K562 (cell line): ENCODE data around the gene PTOV1. TPM values are rescaled to one million over a fixed set of nuclear protein-coding genes. Genes with fewer than 3 reads are reported as not detected.
A peak's percentile ranks its signal among the peaks of the same experiment; 100 is the strongest.

ENCODE experiments used
- ATAC-seq: fragments of 200-7000 bp; cut with Tn5 transposase; 3 replicates; pipeline ENCODE4 v1.9.1; 2020; ENCODE audit warnings: moderate library complexity
- BruUV-seq: library from RNA; stranded (reverse); fragments of 400-500 nt; replicated peaks from 2 replicates; lab custom pipeline; 2021; lab: Mats Ljungman, UMichigan
- CTCF ChIA-PET: fragments of 300-600 bp; formaldehyde crosslinking; extraction: SDS; loops from one replicate; lab custom pipeline; 2021; ENCODE audit warnings: low intra/inter-chr PET ratio; lab: Yijun Ruan, JAX
- POLR2A ChIA-PET: fragments of 300-600, 350-650 bp; sonication (Branson Sonifier 250); formaldehyde crosslinking; extraction: SDS; loops from one replicate; lab custom pipeline; 2021; ENCODE audit warnings: antibody characterized with exemption, inconsistent platforms; lab: Yijun Ruan, JAX
- DNase-seq, 4 experiments: peaks; one replicate each; pipeline versions ENCODE4 v3.0.0 to v3.0.0-alpha.2; 2011 to 2018; ENCODE audit warnings: low spot score in 3 of 4, mixed read lengths in 3 of 4; ENCODE audit errors: extremely low read depth in 1 of 4
- FAIRE-seq: peaks from 2 replicates; lab custom pipeline; 2011; peaks lifted over from hg19 to GRCh38; lab: Jason Lieb, UNC
- H2AFZ ChIP-seq: 2 replicates; pipeline ENCODE4 v1.6.0; 2011; ENCODE audit warnings: low read depth, low read length, control low read depth, inconsistent platforms
- H3K27ac ChIP-seq: fragments of 200-600 bp; 3 replicates; pipeline ENCODE4 v1.8.0; 2011; ENCODE audit warnings: low read depth, mild to moderate bottlenecking, control low read depth, inconsistent platforms, low read length, moderate library complexity, mixed read lengths; ENCODE audit errors: extremely low read depth
- H3K27me3 ChIP-seq, 2 experiments: fragments of 300-600 bp in 1 of 2; 2 replicates in 1 of 2; 3 replicates in 1 of 2; pipeline versions ENCODE4 v1.6.0 to v1.8.0; 2011; ENCODE audit warnings: inconsistent platforms in 2 of 2, low read length in 2 of 2, mild to moderate bottlenecking in 1 of 2, mixed read lengths in 1 of 2, moderate library complexity in 1 of 2; ENCODE audit not compliant: control insufficient read depth in 2 of 2, insufficient read depth in 2 of 2
- H3K36me3 ChIP-seq: fragments of 300-600 bp; 3 replicates; pipeline ENCODE4 v1.8.0; 2011; ENCODE audit warnings: mild to moderate bottlenecking, low read length, inconsistent platforms; ENCODE audit not compliant: control insufficient read depth, insufficient read depth
- H3K4me1 ChIP-seq, 2 experiments: fragments of 200-600 bp in 1 of 2; replicated peaks in 1 of 2; 2 replicates in 1 of 2; 3 replicates in 1 of 2; pipeline versions ENCODE4 v1.5.1 to v1.8.0; 2011; ENCODE audit warnings: inconsistent platforms in 2 of 2, low read length in 2 of 2, mild to moderate bottlenecking in 1 of 2, mixed read lengths in 1 of 2, moderate library complexity in 1 of 2; ENCODE audit not compliant: control insufficient read depth in 2 of 2, insufficient read depth in 2 of 2
- H3K4me2 ChIP-seq: 2 replicates; pipeline ENCODE4 v1.6.1; 2011; ENCODE audit warnings: low read length, control low read depth, inconsistent platforms, mixed read lengths; ENCODE audit not compliant: insufficient read depth
- H3K4me3 ChIP-seq: fragments of 200-600 bp; sonication (generic), shearing (Covaris generic); 2 replicates; pipeline ENCODE4 v1.5.1; 2016; ENCODE audit warnings: control low read depth, inconsistent platforms
- H3K79me2 ChIP-seq: fragments of 200-600 bp; 3 replicates; pipeline ENCODE4 v1.8.0; 2011; ENCODE audit warnings: low read length, inconsistent platforms; ENCODE audit not compliant: control insufficient read depth, insufficient read depth
- H3K9ac ChIP-seq, 2 experiments: 2 replicates each; pipeline versions ENCODE4 v1.6.0 to v1.6.1; 2011; ENCODE audit warnings: low read depth in 2 of 2, low read length in 2 of 2, control low read depth in 1 of 2, inconsistent platforms in 1 of 2, mild to moderate bottlenecking in 1 of 2, mixed read lengths in 1 of 2; ENCODE audit not compliant: insufficient read depth in 1 of 2
- H3K9me1 ChIP-seq: one replicate; pipeline ENCODE4 v1.6.0; 2011; ENCODE audit warnings: inconsistent platforms, mild to moderate bottlenecking, low read length, moderate library complexity; ENCODE audit not compliant: control insufficient read depth, insufficient read depth
- H3K9me3 ChIP-seq: replicated peaks from 2 replicates; pipeline ENCODE4 v1.5.1; 2011; ENCODE audit warnings: low read depth, low read length, inconsistent platforms; ENCODE audit not compliant: control insufficient read depth, insufficient read depth
- H4K20me1 ChIP-seq: replicated peaks from 2 replicates; pipeline ENCODE4 v1.6.1; 2011; ENCODE audit warnings: low read length, inconsistent platforms, mixed read lengths; ENCODE audit not compliant: control insufficient read depth, insufficient read depth
- FUS ChIP-seq: fragments of 200-400 bp; formaldehyde crosslinking; optimal IDR thresholded peaks from 2 replicates; pipeline ENCODE3; 2017; ENCODE audit warnings: low read depth, low read length
- GTF2E2 ChIP-seq: fragments of 200-800 bp; sonication (Bioruptor generic); IDR thresholded peaks from 2 replicates; pipeline ENCODE4 v1.6.1; 2016; ENCODE audit warnings: missing genetic modification characterization, missing compliant biosample characterization
- HMG20A ChIP-seq: fragments of 450-650 bp; formaldehyde crosslinking; conservative IDR thresholded peaks from 2 replicates; pipeline ENCODE4 v1.4.0; 2020; ENCODE audit warnings: mild to moderate bottlenecking, mixed read lengths
- POLR2B ChIP-seq: fragments of 450-650 bp; IDR thresholded peaks from 2 replicates; pipeline ENCODE4 v1.6.1; 2018; ENCODE audit warnings: low read depth; ENCODE audit not compliant: partially characterized antibody
- WGBS: fragments of 100-300 bp; shearing (Covaris generic); methylation state at CpG from one replicate; pipeline ENCODE4 v1.1.6; 2016; ENCODE audit warnings: low coverage, mixed read lengths; ENCODE audit not compliant: insufficient coverage; ENCODE audit errors: missing lambda C conversion rate; 5-methylcytosine and 5-hydroxymethylcytosine counted together
- in situ Hi-C: fragments of 300-500 bp; cut with MboI; formaldehyde crosslinking; loops from 4 replicates; pipeline ENCODE4 v1.15.0; 2018; ENCODE audit warnings: inconsistent platforms, mixed read lengths
- intact Hi-C: fragments of 100-400 bp; cut with micrococcal nuclease; formaldehyde crosslinking; loops from 2 replicates; pipeline ENCODE4 v1.14.2; 2022
- polyA plus RNA-seq, 8 experiments: library from polyadenylated mRNA; depleted of rRNA in 4 of 8; stranded (reverse) in 5 of 8; unstranded in 3 of 8; fragments of >200 nt; fragmentation: Nextera tagmentation in 2 of 8; fragmentation: Illumina TruSeq in 1 of 8; extraction: Ambion mirVana in 2 of 8; extraction: Trizol in 1 of 8; gene quantifications; 2 replicates each; pipeline versions ENCODE4 v1.2.1 to v1.2.3, GENCODE V29; 2011 to 2014; ENCODE audit warnings: inconsistent platforms in 1 of 8, missing spikeins in 1 of 8
- total RNA-seq, 7 experiments: library from RNA; depleted of rRNA in 6 of 7; stranded (reverse); fragments of >200 nt in 6 of 7; fragmentation: Illumina TruSeq in 2 of 7; extraction: Trizol in 2 of 7; gene quantifications; 2 replicates each; pipeline versions ENCODE4 v1.2.1 to v1.2.3, GENCODE V29; 2011 to 2021; ENCODE audit warnings: low replicate concordance in 1 of 7
- TF ChIP-seq, protein P1 (sequence below): fragments of 250-450 bp; sonication (Bioruptor Pico); IDR thresholded peaks from 2 replicates; pipeline ENCODE4 v1.8.0; 2021; ENCODE audit warnings: moderate library complexity, mild to moderate bottlenecking, inconsistent platforms
- TF ChIP-seq, protein P2 (sequence below), 3 experiments: fragments of 200-800 bp in 1 of 3; sonication (Bioruptor generic) in 1 of 3; sonication (generic) in 1 of 3; formaldehyde crosslinking in 1 of 3; IDR thresholded peaks; 2 replicates each; pipeline versions ENCODE4 v1.6.1 to v1.8.0; 2016 to 2022; ENCODE audit warnings: mild to moderate bottlenecking in 2 of 3, missing compliant biosample characterization in 2 of 3, missing genetic modification characterization in 2 of 3, missing genetic modification reagents in 1 of 3

The PTOV1 gene
- total and polyA plus RNA-seq, 9 of the 15 experiments (the other 6 are each of a cell fraction or from before 2014, with no cell fraction given) = 4.9 to 169 (median 43.5) TPM

DNA sequence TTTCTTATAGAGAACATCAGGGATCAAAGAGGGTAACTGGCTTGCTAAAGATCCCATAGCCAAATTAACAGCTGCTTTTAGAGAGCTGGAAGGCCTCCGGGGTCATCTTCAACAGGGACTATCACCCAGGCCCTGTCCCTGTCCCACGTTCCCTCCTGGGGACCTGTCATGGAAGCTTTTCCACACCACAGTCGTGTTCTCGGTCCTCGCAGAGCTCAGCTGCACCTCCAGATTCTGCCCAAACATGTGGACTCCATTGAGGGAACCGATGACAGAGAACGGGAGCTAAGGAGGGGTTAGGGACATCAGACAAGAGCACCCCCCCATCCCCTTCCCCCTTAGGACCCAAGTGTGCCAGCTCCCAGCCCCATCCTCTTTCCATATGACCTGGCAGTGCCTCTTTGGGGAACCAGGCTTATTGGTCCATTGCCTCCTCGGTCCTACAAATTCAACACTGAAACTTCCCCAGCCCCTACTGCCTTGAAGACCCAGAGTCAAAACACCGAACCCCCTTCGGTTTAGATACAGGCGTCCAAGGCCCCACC lies 38.4 kb upstream of the PTOV1 start:
- Histone ChIP-seq H3K27me3 (no peaks in the 10 kb centered on the region), H3K27ac (peak overlapping the region; percentile 68), H2AFZ (peak overlapping the region; percentile 87), H3K4me1 (peaks cover 19 to 42% of the 10 kb centered on the region in 2 experiments), H3K4me2 (peak overlapping the region; percentile 75), H3K9me3 (no peaks in the 10 kb centered on the region), H4K20me1 (no peaks in the 10 kb centered on the region; the same call in 1 of the 2 replicates), H3K9ac (peak overlapping the region; percentile 47 to 89), H3K9me1 (no peaks in the 10 kb centered on the region), H3K36me3 (peaks cover 8% of the 10 kb centered on the region; the same call in 1 of the 3 replicates), H3K4me3 (peak overlapping the region; percentile 43), H3K79me2 (no peaks in the 10 kb centered on the region)
- no peak for FAIRE-seq
- CTCF ChIA-PET = no interaction called here
- intact Hi-C loops (no loop called here), in situ Hi-C loops (no loop called here)
- TF ChIP-seq, protein P1, sequence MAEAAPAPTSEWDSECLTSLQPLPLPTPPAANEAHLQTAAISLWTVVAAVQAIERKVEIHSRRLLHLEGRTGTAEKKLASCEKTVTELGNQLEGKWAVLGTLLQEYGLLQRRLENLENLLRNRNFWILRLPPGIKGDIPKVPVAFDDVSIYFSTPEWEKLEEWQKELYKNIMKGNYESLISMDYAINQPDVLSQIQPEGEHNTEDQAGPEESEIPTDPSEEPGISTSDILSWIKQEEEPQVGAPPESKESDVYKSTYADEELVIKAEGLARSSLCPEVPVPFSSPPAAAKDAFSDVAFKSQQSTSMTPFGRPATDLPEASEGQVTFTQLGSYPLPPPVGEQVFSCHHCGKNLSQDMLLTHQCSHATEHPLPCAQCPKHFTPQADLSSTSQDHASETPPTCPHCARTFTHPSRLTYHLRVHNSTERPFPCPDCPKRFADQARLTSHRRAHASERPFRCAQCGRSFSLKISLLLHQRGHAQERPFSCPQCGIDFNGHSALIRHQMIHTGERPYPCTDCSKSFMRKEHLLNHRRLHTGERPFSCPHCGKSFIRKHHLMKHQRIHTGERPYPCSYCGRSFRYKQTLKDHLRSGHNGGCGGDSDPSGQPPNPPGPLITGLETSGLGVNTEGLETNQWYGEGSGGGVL (CRISPR knock-in tag) = no peak
- TF ChIP-seq HMG20A = no peak
- TF ChIP-seq POLR2B = no peak
- TF ChIP-seq, protein P2, sequence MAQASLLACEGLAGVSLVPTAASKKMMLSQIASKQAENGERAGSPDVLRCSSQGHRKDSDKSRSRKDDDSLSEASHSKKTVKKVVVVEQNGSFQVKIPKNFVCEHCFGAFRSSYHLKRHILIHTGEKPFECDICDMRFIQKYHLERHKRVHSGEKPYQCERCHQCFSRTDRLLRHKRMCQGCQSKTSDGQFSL (CRISPR knock-in tag; IDR thresholded peaks at IDR 0.05) = peak; percentile 52; the same call in 1 of the 2 replicates
- TF ChIP-seq, protein P2 (tag; IDR thresholded peaks at IDR 0.05) = no peak
- peak; percentile 55; the same call in 1 of the 2 replicates for TF ChIP-seq GTF2E2 (tag)
- no peak for TF ChIP-seq FUS
- WGBS = 66% methylated on average over 11 of the region's 11 CpGs
- BruUV-seq = TSS peak; percentile 88
- ATAC-seq = no peak
- POLR2A ChIA-PET = interaction anchor here (0.6 to 1.2 kb wide), 4 partner anchors 13 to 383 kb away, joined by 3 to 6 read pairs (median 4); no protein-coding TSS in a partner anchor
- DNase-seq = no peak
